Nephron progenitor cell (in vitro differentiated cells): ENCODE measurements around the gene GNPAT.

Source experiments
- DNase-seq: peaks from one replicate; pipeline ENCODE4 v3.0.0; 2021
- H3K27ac Mint-ChIP-seq: 2 replicates; pipeline ENCODE4 v1.8.0; 2021; ENCODE audit warnings: mild to moderate bottlenecking, moderate library complexity, mixed read lengths
- H3K27me3 Mint-ChIP-seq: 2 replicates; pipeline ENCODE4 v1.8.0; 2021; ENCODE audit warnings: mild to moderate bottlenecking, low read depth, mixed read lengths; ENCODE audit not compliant: poor library complexity
- H3K36me3 Mint-ChIP-seq: 2 replicates; pipeline ENCODE4 v1.8.0; 2021; ENCODE audit warnings: low read depth, mixed read lengths
- H3K4me1 Mint-ChIP-seq: 2 replicates; pipeline ENCODE4 v1.8.0; 2021; ENCODE audit warnings: mixed read lengths
- H3K4me3 Mint-ChIP-seq: 2 replicates; pipeline ENCODE4 v1.8.0; 2021; ENCODE audit warnings: mild to moderate bottlenecking, moderate library complexity, mixed read lengths
- H3K9me3 Mint-ChIP-seq: 2 replicates; pipeline ENCODE4 v1.8.0; 2021; ENCODE audit warnings: mild to moderate bottlenecking, moderate library complexity, mixed read lengths
- TF ChIP-seq, protein P1 (sequence below): fragments of 200-600 bp; sonication (generic); IDR thresholded peaks from 2 replicates; pipeline ENCODE4 v1.5.0; 2021; ENCODE audit warnings: antibody characterized with exemption

The GNPAT gene

DNA sequence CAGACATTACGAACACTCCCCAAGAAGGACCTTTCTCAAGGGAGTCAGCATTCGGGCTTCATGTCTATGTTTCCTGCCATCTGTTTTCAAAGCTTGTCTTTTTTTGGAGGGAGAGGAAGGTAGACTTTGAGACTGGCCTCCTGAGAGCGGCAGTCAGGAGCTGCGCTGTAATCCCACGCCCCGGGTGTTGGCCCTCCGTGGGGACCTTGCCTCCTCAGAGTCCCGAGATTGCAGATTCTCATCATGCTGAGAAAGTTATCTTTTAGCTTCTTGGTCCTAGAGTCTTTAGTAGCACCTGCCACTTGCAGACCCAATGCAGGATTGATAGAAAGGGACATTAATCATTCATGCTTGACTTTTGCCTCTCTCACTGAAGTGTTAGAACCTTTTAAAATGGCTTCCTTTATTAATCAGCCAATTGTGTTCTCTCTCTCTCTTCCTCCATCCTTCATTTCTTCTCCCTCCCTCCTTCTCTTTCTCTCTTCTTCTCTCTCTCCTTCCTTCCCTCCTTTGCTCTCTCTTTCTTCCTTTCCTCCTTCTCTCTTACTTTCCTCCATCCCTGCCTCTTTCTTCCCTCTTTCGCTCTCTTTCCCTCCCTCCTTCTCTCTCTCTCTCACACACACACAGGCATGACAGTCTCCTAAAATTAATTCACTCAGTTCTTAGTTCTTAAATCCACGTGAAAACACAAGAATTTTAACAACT, 25.2 kb upstream of the GNPAT start:
- Mint-ChIP-seq H3K27ac (no peak overlapping the region), H3K9me3 (no peaks in the 10 kb centered on the region), H3K4me3 (no peak overlapping the region), H3K27me3 (peaks cover 87% of the 10 kb centered on the region), H3K4me1 (no peaks in the 10 kb centered on the region), H3K36me3 (no peaks in the 10 kb centered on the region)
- no peak for DNase-seq
- TF ChIP-seq, protein P1, sequence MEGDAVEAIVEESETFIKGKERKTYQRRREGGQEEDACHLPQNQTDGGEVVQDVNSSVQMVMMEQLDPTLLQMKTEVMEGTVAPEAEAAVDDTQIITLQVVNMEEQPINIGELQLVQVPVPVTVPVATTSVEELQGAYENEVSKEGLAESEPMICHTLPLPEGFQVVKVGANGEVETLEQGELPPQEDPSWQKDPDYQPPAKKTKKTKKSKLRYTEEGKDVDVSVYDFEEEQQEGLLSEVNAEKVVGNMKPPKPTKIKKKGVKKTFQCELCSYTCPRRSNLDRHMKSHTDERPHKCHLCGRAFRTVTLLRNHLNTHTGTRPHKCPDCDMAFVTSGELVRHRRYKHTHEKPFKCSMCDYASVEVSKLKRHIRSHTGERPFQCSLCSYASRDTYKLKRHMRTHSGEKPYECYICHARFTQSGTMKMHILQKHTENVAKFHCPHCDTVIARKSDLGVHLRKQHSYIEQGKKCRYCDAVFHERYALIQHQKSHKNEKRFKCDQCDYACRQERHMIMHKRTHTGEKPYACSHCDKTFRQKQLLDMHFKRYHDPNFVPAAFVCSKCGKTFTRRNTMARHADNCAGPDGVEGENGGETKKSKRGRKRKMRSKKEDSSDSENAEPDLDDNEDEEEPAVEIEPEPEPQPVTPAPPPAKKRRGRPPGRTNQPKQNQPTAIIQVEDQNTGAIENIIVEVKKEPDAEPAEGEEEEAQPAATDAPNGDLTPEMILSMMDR: no peak

DNA sequence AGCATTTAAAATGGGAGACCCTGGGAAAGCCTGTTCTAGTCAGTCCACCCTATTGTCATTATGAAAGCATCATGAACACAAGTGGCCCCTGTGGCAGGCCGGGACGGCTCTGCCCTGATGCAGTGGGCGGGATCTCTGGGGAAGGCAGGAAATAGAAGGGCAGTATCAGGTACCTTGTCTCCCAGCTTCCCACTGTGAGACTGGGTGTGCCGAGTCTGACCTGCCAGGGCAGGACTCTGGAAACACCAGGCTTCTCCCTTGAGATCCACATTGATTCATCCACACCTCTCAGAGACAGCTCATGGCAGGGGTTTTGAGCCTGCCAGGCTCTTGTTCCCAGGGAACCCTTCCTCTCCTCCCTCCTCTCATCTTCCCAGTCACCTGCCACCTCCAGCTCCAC, 24.5 kb upstream of the GNPAT start:
- H3K36me3 Mint-ChIP-seq: no peaks in the 10 kb centered on the region
- no peak overlapping the region for H3K27ac Mint-ChIP-seq
- H3K27me3 Mint-ChIP-seq: peaks cover 83% of the 10 kb centered on the region

GRCh38 chr1:231217056-231217455, 24.0 kb upstream of the GNPAT start:
- Mint-ChIP-seq H3K4me3 (no peak overlapping the region), H3K9me3 (no peaks in the 10 kb centered on the region), H3K4me1 (no peaks in the 10 kb centered on the region), H3K27ac (no peak overlapping the region), H3K36me3 (no peaks in the 10 kb centered on the region), H3K27me3 (peaks cover 77% of the 10 kb centered on the region)
- TF ChIP-seq, protein P1: no peak
- no peak for DNase-seq

More for the DNA sequence above, 24.5 kb upstream of the GNPAT start:
- no peak overlapping the region for H3K4me3 Mint-ChIP-seq
- DNase-seq: peak; percentile 19
- TF ChIP-seq, protein P1: no peak
- H3K4me1 Mint-ChIP-seq: no peaks in the 10 kb centered on the region
- no peaks in the 10 kb centered on the region for H3K9me3 Mint-ChIP-seq

DNA sequence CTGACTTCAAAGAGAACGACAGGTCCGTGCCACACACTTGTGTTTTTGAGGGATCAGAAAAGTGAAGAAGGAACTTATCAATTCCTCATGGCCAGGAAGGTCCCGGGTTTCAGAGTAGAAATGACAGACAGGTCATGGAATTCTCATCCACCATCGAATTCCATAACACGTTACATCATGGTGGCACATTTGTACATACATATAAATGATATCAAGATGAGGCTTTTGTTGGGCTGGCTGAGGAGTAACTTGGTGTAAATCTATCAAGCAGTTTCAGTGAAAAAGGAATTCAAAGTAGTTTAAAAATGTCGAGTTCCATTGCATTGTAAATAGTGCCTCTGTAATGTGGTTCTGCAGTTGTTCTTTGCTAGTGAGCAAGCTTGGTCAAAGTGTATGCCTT, 22.9 kb upstream of the GNPAT start:
- H3K4me1 Mint-ChIP-seq: no peaks in the 10 kb centered on the region
- no peak overlapping the region for H3K4me3 Mint-ChIP-seq
- H3K27ac Mint-ChIP-seq: no peak overlapping the region
- DNase-seq: no peak
- TF ChIP-seq, protein P1: no peak
- H3K36me3 Mint-ChIP-seq: peaks cover 4% of the 10 kb centered on the region
- no peaks in the 10 kb centered on the region for H3K9me3 Mint-ChIP-seq
- peaks cover 67% of the 10 kb centered on the region for H3K27me3 Mint-ChIP-seq

DNA sequence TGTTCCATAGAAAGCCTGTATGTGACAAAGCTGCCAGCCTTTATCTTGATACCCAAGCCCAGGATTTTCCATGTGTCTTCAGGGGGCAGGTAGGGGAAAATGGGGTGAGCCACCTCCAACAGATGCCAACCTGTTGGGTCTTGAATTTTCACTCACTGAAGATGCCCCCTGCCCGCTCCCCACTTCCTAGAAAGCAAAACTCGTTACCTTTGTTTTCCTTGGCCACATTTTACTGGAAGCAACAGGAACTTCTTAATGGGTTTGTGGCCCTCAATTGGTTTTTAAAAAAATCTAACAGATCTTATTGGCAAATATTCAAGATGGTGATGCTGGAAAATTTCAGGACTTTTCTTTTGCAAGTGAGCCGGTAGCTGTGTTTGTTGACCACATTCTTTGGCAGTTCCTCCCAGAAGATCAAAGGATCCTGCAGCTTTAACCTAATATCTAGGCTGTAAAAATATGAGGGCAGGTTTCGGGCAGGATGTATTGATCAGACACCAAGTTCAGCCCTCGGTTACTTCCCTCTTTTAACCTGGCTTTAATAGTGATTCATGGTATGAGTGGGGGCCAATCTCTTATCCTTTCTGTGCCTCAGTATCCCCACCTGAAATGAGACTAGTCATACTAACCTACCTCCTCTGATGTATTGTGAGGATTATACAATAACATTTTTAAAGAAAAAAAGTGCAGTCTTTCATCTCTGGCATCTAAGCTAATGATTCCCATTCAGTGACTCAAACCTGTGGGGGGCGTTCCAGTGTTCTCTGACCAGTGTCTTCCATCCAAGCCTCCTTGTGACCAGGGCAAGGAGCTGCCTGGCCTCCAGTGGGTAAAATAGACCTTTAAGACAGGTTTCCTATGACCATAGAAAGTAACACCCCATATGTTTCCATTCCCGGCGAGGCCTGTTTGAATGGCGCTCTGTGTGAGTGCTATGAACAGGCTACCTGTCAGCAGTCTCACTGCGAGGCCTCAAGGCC, 21.3 kb upstream of the GNPAT start:
- Mint-ChIP-seq H3K4me1 (no peaks in the 10 kb centered on the region), H3K27ac (no peak overlapping the region), H3K27me3 (peaks cover 50% of the 10 kb centered on the region), H3K9me3 (no peaks in the 10 kb centered on the region), H3K4me3 (no peak overlapping the region), H3K36me3 (peaks cover 11% of the 10 kb centered on the region)
- TF ChIP-seq, protein P1: no peak
- no peak for DNase-seq
